ENCODE data around the gene ZNF701. TPM values are rescaled to one million over a fixed set of nuclear protein-coding genes. Genes with fewer than 3 reads are reported as not detected.

Gene ZNF701
- total RNA-seq, 1 experiment from 2014 or later, result 9.0 TPM

DNA sequence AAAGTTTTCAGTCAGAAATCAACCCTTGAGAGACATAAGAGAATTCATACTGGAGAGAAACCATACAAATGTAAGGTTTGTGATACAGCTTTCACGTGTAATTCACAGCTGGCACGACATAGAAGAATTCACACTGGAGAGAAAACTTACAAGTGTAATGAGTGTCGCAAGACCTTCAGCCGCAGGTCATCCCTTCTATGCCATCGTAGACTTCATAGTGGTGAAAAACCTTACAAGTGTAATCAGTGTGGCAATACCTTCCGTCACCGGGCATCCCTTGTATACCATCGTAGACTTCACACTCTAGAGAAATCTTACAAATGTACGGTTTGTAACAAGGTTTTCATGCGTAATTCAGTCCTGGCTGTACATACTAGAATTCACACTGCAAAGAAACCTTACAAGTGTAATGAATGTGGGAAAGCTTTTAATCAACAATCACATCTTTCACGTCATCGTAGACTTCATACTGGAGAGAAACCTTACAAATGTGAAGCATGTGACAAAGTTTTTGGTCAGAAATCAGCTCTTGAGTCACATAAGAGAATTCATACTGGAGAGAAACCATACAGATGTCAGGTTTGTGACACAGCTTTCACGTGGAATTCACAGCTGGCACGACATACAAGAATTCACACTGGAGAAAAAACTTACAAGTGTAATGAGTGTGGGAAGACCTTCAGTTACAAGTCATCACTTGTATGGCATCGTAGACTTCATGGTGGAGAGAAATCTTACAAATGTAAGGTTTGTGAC is 15.7 kb upstream of the ZNF701 start:
- TF ChIP-seq JUND (IDR thresholded peaks at IDR 0.05), result no peak
- peak; percentile 67 for TF ChIP-seq ZNF274 (IDR thresholded peaks at IDR 0.05; ENCODE audit: low read depth, low read length)
- TF ChIP-seq, protein P1, sequence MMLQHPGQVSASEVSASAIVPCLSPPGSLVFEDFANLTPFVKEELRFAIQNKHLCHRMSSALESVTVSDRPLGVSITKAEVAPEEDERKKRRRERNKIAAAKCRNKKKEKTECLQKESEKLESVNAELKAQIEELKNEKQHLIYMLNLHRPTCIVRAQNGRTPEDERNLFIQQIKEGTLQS (IDR thresholded peaks at IDR 0.05), result no peak
- Histone ChIP-seq H3K27me3 (ENCODE audit: insufficient read depth, low read length) (no peaks in the 10 kb centered on the region), H3K9ac (ENCODE audit: low read length) (no peak overlapping the region), H3K79me2 (ENCODE audit: insufficient read depth, low read length) (no peaks in the 10 kb centered on the region), H3K9me3 (ENCODE audit: control insufficient read depth in 1 of 2, insufficient read depth in 1 of 2, low read depth in 1 of 2, low read length in 2 of 2) (peaks cover 18 to 23% of the 10 kb centered on the region in 2 experiments), H3K4me2 (ENCODE audit: low read length) (no peak overlapping the region), H3K4me3 (replicated peaks in 1 of 2; ENCODE audit: low read depth in 1 of 2, low read length in 2 of 2) (no peak overlapping the region), H3K27ac (ENCODE audit: low read depth, low read length) (no peak overlapping the region), H3K9me2 (ENCODE audit: insufficient read depth) (no peaks in the 10 kb centered on the region), H3K4me1 (ENCODE audit: control insufficient read depth in 1 of 2, insufficient read depth in 2 of 2, low read length in 2 of 2) (no peaks in the 10 kb centered on the region), H2AFZ (ENCODE audit: low read depth, low read length, poor library complexity, severe bottlenecking) (no peak overlapping the region), H4K20me1 (ENCODE audit: insufficient read depth) (no peaks in the 10 kb centered on the region), H3K36me3 (ENCODE audit: control insufficient read depth in 1 of 2, insufficient read depth in 2 of 2, low read length in 2 of 2) (peaks cover 0 to 33% of the 10 kb centered on the region in 2 experiments; a peak in 2 of 4 replicates)
- ATAC-seq (no peak), DNase-seq (ENCODE audit: low read depth, low spot score) (no peak)
- intact Hi-C loops (cut with micrococcal nuclease), result no loop called here
- ChIA-PET RAD21 (ENCODE audit: low non-redundant PET in 1 of 2, low total read pairs in 2 of 2, uncharacterized antibody in 2 of 2, unreplicated experiment in 2 of 2) (no interaction called here), CTCF (no interaction called here), POLR2A (no interaction called here)
- BruUV-seq (replicated peaks), result no TSS peak

DNA sequence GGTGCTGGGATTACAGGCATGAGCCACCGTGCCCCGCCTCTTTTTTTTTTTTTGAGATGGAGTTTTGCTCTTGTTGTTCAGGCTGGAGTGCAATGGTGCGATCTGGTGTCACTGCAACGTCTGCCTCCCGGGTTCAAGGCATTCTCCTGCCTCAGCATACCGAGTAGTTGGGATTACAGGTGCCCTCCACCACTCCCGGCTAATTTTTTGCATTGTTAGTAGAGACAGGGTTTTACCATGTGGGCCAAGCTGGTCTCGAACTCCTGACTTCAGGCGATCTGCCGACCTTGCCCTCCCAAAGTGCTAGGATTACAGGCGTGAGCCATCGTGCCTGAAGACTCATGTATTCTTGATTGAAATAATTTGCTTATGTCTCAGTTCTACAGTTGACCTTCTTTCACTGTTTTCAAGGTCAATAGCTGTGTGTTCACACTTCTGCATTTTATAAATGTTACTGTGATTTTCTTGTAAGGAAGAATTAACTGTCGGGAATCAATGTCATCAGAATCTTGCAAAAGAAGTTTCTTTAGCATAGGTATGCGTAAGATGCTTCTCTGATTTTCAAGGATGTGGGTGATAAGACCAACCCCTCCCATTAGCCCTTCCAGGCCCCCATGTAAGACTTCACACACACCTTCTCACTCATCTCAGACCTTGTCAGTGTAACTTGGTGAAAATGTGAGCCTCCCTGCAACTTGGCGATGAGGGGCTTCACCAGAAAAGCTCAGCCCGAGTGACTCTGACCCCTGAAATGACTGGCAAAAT is 12.7 kb upstream of the ZNF701 start:
- peaks cover 0 to 27% of the 10 kb centered on the region in 2 experiments; a peak in 2 of 4 replicates for H3K36me3 ChIP-seq (ENCODE audit: control insufficient read depth in 1 of 2, insufficient read depth in 2 of 2, low read length in 2 of 2)
- H4K20me1 ChIP-seq (ENCODE audit: insufficient read depth), result no peaks in the 10 kb centered on the region
- no TSS peak for BruUV-seq (replicated peaks)
- ChIA-PET POLR2A (no interaction called here), CTCF (no interaction called here), RAD21 (ENCODE audit: low non-redundant PET in 1 of 2, low total read pairs in 2 of 2, uncharacterized antibody in 2 of 2, unreplicated experiment in 2 of 2) (no interaction called here)
- no peaks in the 10 kb centered on the region for H3K27me3 ChIP-seq (ENCODE audit: insufficient read depth, low read length)
- ATAC-seq, result no peak
- H3K4me3 ChIP-seq (replicated peaks in 1 of 2; ENCODE audit: low read depth in 1 of 2, low read length in 2 of 2), result no peak overlapping the region
- no peak overlapping the region for H3K9ac ChIP-seq (ENCODE audit: low read length)
- no peak for DNase-seq (ENCODE audit: low read depth, low spot score)
- H2AFZ ChIP-seq (ENCODE audit: low read depth, low read length, poor library complexity, severe bottlenecking), result no peak overlapping the region
- no peaks in the 10 kb centered on the region for H3K9me2 ChIP-seq (ENCODE audit: insufficient read depth)
- intact Hi-C loops (cut with micrococcal nuclease), result no loop called here
- H3K27ac ChIP-seq (ENCODE audit: low read depth, low read length), result no peak overlapping the region
- H3K4me2 ChIP-seq (ENCODE audit: low read length), result no peak overlapping the region
- no peaks in the 10 kb centered on the region for H3K79me2 ChIP-seq (ENCODE audit: insufficient read depth, low read length)
- peaks cover 22 to 36% of the 10 kb centered on the region in 2 experiments for H3K9me3 ChIP-seq (ENCODE audit: control insufficient read depth in 1 of 2, insufficient read depth in 1 of 2, low read depth in 1 of 2, low read length in 2 of 2)
- no peaks in the 10 kb centered on the region for H3K4me1 ChIP-seq (ENCODE audit: control insufficient read depth in 1 of 2, insufficient read depth in 2 of 2, low read length in 2 of 2)
- TF ChIP-seq ELF1 (IDR thresholded peaks at IDR 0.05; ENCODE audit: borderline replicate concordance, low read depth), result no peak
- TF ChIP-seq ZFX (IDR thresholded peaks at IDR 0.05), result no peak
- TF ChIP-seq RAD21 (IDR thresholded peaks at IDR 0.05; ENCODE audit: low read depth), result no peak
- no peak for TF ChIP-seq SP1 (IDR thresholded peaks at IDR 0.05; ENCODE audit: low read depth)
- TF ChIP-seq, protein P2, sequence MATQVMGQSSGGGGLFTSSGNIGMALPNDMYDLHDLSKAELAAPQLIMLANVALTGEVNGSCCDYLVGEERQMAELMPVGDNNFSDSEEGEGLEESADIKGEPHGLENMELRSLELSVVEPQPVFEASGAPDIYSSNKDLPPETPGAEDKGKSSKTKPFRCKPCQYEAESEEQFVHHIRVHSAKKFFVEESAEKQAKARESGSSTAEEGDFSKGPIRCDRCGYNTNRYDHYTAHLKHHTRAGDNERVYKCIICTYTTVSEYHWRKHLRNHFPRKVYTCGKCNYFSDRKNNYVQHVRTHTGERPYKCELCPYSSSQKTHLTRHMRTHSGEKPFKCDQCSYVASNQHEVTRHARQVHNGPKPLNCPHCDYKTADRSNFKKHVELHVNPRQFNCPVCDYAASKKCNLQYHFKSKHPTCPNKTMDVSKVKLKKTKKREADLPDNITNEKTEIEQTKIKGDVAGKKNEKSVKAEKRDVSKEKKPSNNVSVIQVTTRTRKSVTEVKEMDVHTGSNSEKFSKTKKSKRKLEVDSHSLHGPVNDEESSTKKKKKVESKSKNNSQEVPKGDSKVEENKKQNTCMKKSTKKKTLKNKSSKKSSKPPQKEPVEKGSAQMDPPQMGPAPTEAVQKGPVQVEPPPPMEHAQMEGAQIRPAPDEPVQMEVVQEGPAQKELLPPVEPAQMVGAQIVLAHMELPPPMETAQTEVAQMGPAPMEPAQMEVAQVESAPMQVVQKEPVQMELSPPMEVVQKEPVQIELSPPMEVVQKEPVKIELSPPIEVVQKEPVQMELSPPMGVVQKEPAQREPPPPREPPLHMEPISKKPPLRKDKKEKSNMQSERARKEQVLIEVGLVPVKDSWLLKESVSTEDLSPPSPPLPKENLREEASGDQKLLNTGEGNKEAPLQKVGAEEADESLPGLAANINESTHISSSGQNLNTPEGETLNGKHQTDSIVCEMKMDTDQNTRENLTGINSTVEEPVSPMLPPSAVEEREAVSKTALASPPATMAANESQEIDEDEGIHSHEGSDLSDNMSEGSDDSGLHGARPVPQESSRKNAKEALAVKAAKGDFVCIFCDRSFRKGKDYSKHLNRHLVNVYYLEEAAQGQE (IDR thresholded peaks at IDR 0.05; ENCODE audit: low read depth), result no peak
- TF ChIP-seq, protein P3, sequence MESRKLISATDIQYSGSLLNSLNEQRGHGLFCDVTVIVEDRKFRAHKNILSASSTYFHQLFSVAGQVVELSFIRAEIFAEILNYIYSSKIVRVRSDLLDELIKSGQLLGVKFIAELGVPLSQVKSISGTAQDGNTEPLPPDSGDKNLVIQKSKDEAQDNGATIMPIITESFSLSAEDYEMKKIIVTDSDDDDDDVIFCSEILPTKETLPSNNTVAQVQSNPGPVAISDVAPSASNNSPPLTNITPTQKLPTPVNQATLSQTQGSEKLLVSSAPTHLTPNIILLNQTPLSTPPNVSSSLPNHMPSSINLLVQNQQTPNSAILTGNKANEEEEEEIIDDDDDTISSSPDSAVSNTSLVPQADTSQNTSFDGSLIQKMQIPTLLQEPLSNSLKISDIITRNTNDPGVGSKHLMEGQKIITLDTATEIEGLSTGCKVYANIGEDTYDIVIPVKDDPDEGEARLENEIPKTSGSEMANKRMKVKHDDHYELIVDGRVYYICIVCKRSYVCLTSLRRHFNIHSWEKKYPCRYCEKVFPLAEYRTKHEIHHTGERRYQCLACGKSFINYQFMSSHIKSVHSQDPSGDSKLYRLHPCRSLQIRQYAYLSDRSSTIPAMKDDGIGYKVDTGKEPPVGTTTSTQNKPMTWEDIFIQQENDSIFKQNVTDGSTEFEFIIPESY (IDR thresholded peaks at IDR 0.05; ENCODE audit: extremely low read depth, insufficient replicate concordance, low read length), result no peak
